Trophoblast cell (in vitro differentiated cells and primary cell): ENCODE results near the gene LAMB1.

Source experiments
- DNase-seq, 2 donors: peaks; one replicate each; pipeline ENCODE4 v3.0.0-alpha.2; 2016
- H2AFZ ChIP-seq: 2 replicates; pipeline ENCODE4 v1.6.1; 2013; ENCODE audit warnings: low read length, moderate library complexity, mild to moderate bottlenecking; ENCODE audit not compliant: insufficient read depth, poor library complexity
- H2AK5ac ChIP-seq: 2 replicates; pipeline ENCODE4 v1.6.1; 2013; ENCODE audit warnings: mild to moderate bottlenecking, low read length
- H2BK120ac ChIP-seq: 2 replicates; pipeline ENCODE4 v1.6.1; 2013; ENCODE audit warnings: low read length, mild to moderate bottlenecking, moderate library complexity; ENCODE audit not compliant: insufficient read depth, poor library complexity
- H2BK12ac ChIP-seq: 2 replicates; pipeline ENCODE4 v1.6.1; 2013; ENCODE audit warnings: mild to moderate bottlenecking, low read length, moderate library complexity
- H2BK5ac ChIP-seq: 2 replicates; pipeline ENCODE4 v1.6.1; 2013; ENCODE audit warnings: low read length, low read depth, moderate library complexity, mild to moderate bottlenecking; ENCODE audit not compliant: poor library complexity
- H3K14ac ChIP-seq: 2 replicates; pipeline ENCODE4 v1.6.1; 2013; ENCODE audit warnings: mild to moderate bottlenecking, low read length
- H3K18ac ChIP-seq: 2 replicates; pipeline ENCODE4 v1.6.1; 2013; ENCODE audit warnings: mild to moderate bottlenecking, low read length
- H3K23ac ChIP-seq: 2 replicates; pipeline ENCODE4 v1.6.1; 2013; ENCODE audit warnings: low read length
- H3K27ac ChIP-seq: 2 replicates; pipeline ENCODE4 v1.5.1; 2013; ENCODE audit warnings: low read depth, mild to moderate bottlenecking, inconsistent platforms, low read length, moderate library complexity
- H3K27me3 ChIP-seq: 2 replicates; pipeline ENCODE4 v1.6.1; 2013; ENCODE audit warnings: inconsistent platforms, mild to moderate bottlenecking, low read length, moderate library complexity; ENCODE audit not compliant: insufficient read depth
- H3K36me3 ChIP-seq, 2 experiments: 1 replicate in 1 of 2; 2 replicates in 1 of 2; pipeline ENCODE4 v1.6.1; 2013; ENCODE audit warnings: low read length in 2 of 2, mild to moderate bottlenecking in 2 of 2, moderate library complexity in 1 of 2; ENCODE audit not compliant: insufficient read depth in 2 of 2, control insufficient read depth in 1 of 2
- H3K4ac ChIP-seq: 2 replicates; pipeline ENCODE4 v1.6.1; 2013; ENCODE audit warnings: low read depth, mild to moderate bottlenecking, low read length, moderate library complexity
- H3K4me1 ChIP-seq, 2 experiments: 1 replicate in 1 of 2; 2 replicates in 1 of 2; pipeline ENCODE4 v1.6.1; 2013; ENCODE audit warnings: low read length in 2 of 2, mild to moderate bottlenecking in 2 of 2, moderate library complexity in 1 of 2; ENCODE audit not compliant: insufficient read depth in 2 of 2, control insufficient read depth in 1 of 2
- H3K4me2 ChIP-seq: 2 replicates; pipeline ENCODE4 v1.6.1; 2013; ENCODE audit warnings: inconsistent platforms, mild to moderate bottlenecking, low read length, moderate library complexity
- H3K4me3 ChIP-seq: 2 replicates; pipeline ENCODE4 v1.5.1; 2013; ENCODE audit warnings: mild to moderate bottlenecking, low read depth, low read length, inconsistent platforms
- H3K79me1 ChIP-seq: one replicate; pipeline ENCODE4 v1.6.1; 2013; ENCODE audit warnings: low read length
- H3K79me2 ChIP-seq: 2 replicates; pipeline ENCODE4 v1.6.1; 2013; ENCODE audit warnings: low read length, mild to moderate bottlenecking; ENCODE audit not compliant: control insufficient read depth, insufficient read depth, poor library complexity
- H3K9ac ChIP-seq: 2 replicates; pipeline ENCODE4 v1.6.1; 2013; ENCODE audit warnings: mild to moderate bottlenecking, low read length
- H3K9me3 ChIP-seq: 2 replicates; pipeline ENCODE4 v1.6.1; 2013; ENCODE audit warnings: low read depth, mild to moderate bottlenecking, control low read depth, inconsistent platforms, low read length; ENCODE audit not compliant: insufficient read depth
- H4K12ac ChIP-seq: 2 replicates; pipeline ENCODE4 v1.6.1; 2013; ENCODE audit warnings: low read depth, mild to moderate bottlenecking, low read length, moderate library complexity
- H4K8ac ChIP-seq: 2 replicates; pipeline ENCODE4 v1.6.1; 2013; ENCODE audit warnings: low read depth, mild to moderate bottlenecking, low read length, moderate library complexity
- H4K91ac ChIP-seq: one replicate; pipeline ENCODE4 v1.6.1; 2013; ENCODE audit warnings: low read depth, mild to moderate bottlenecking, low read length, moderate library complexity
- WGBS: extraction: QIAGEN DNeasy Blood & Tissue Kit; methylation state at CpG from one replicate; pipeline ENCODE4 v1.1.7; 2013; ENCODE audit warnings: missing lambda C conversion rate; ENCODE audit not compliant: insufficient read length, insufficient coverage; ENCODE audit errors: extremely low coverage; 5-methylcytosine and 5-hydroxymethylcytosine counted together

LAMB1 gene

DNA sequence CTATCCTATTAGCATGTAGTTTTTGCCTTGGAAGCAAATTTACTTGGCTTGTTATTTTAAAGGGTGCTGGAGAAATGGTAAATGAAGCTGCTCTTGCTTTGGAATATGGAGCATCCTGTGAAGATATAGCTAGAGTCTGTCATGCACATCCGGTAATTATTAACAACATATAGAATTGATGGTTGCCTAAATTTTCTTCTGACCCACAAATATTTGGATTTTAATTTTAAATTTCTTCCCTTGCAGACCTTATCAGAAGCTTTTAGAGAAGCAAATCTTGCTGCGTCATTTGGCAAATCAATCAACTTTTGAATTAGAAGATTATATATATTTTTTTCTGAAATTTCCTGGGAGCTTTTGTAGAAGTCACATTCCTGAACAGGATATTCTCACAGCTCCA, 84.0 kb downstream of the LAMB1 start:
- Histone ChIP-seq H3K79me2 (no peaks in the 10 kb centered on the region), H3K79me1 (no peaks in the 10 kb centered on the region), H3K14ac (no peak overlapping the region), H3K27me3 (no peaks in the 10 kb centered on the region), H4K8ac (no peak overlapping the region), H2BK12ac (no peak overlapping the region), H3K4me2 (no peak overlapping the region), H3K4me1 (no peaks in the 10 kb centered on the region), H3K9me3 (no peaks in the 10 kb centered on the region), H3K27ac (no peak overlapping the region), H3K4ac (no peak overlapping the region), H4K91ac (no peak overlapping the region), H2AK5ac (no peak overlapping the region), H2BK5ac (no peak overlapping the region), H3K4me3 (no peak overlapping the region), H2AFZ (no peak overlapping the region), H3K23ac (no peak overlapping the region), H2BK120ac (no peak overlapping the region), H3K9ac (no peak overlapping the region), H3K36me3 (peaks cover 8 to 21% of the 10 kb centered on the region in 2 experiments), H3K18ac (no peak overlapping the region), H4K12ac (no peak overlapping the region)
- DNase-seq, result no peak
- WGBS, result no CpG with 5 or more reads among the region's 2 CpGs

GRCh38 chr7:107917763-107918651, 85.0 kb downstream of the LAMB1 start:
- no peak for DNase-seq
- H2BK5ac ChIP-seq, result no peak overlapping the region
- H2BK120ac ChIP-seq, result no peak overlapping the region
- H3K9me3 ChIP-seq, result no peaks in the 10 kb centered on the region
- H3K79me1 ChIP-seq, result no peaks in the 10 kb centered on the region
- no peak overlapping the region for H3K18ac ChIP-seq
- H4K8ac ChIP-seq, result no peak overlapping the region
- no peak overlapping the region for H3K4me2 ChIP-seq
- H4K91ac ChIP-seq, result no peak overlapping the region
- H3K4me3 ChIP-seq, result no peak overlapping the region
- no peak overlapping the region for H4K12ac ChIP-seq
- no peak overlapping the region for H3K27ac ChIP-seq
- no peak overlapping the region for H2AK5ac ChIP-seq
- WGBS, result no CpG with 5 or more reads among the region's 3 CpGs
- peaks cover 8 to 16% of the 10 kb centered on the region in 2 experiments for H3K36me3 ChIP-seq
- H2AFZ ChIP-seq, result no peak overlapping the region
- no peaks in the 10 kb centered on the region for H3K79me2 ChIP-seq
- no peak overlapping the region for H3K9ac ChIP-seq
- H2BK12ac ChIP-seq, result no peak overlapping the region
- no peak overlapping the region for H3K23ac ChIP-seq
- H3K14ac ChIP-seq, result no peak overlapping the region
- H3K4ac ChIP-seq, result no peak overlapping the region
- H3K4me1 ChIP-seq, result no peaks in the 10 kb centered on the region
- H3K27me3 ChIP-seq, result no peaks in the 10 kb centered on the region

DNA sequence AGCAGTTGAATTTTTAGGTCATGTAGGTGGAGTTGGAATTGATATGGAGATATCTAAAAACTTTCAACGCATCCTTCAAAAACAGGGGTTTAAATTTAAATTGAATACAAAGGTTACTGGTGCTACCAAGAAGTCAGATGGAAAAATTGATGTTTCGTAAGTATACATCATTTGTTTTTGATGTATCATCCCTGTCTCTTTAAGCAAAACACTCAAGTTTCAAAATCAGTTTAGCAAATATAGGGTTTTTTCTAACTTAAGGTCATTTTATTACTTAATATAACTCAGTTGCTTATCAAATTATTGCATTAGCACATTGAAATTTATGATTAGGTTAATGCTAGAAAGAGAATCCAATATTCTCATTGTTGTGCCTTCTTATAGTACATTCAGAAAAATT, 87.4 kb downstream of the LAMB1 start:
- no CpG with 5 or more reads among the region's 2 CpGs for WGBS
- no peak overlapping the region for H2BK12ac ChIP-seq
- H3K79me1 ChIP-seq, result no peaks in the 10 kb centered on the region
- no peak overlapping the region for H2BK120ac ChIP-seq
- no peak overlapping the region for H4K8ac ChIP-seq
- DNase-seq, result no peak
- no peak overlapping the region for H4K12ac ChIP-seq
- no peak overlapping the region for H4K91ac ChIP-seq
- no peak overlapping the region for H3K18ac ChIP-seq
- no peaks in the 10 kb centered on the region for H3K27me3 ChIP-seq
- no peak overlapping the region for H2AFZ ChIP-seq
- H3K14ac ChIP-seq, result no peak overlapping the region
- H3K36me3 ChIP-seq, result peaks cover 3 to 8% of the 10 kb centered on the region in 2 experiments
- no peaks in the 10 kb centered on the region for H3K4me1 ChIP-seq
- H3K27ac ChIP-seq, result no peak overlapping the region
- H2BK5ac ChIP-seq, result no peak overlapping the region
- no peak overlapping the region for H3K9ac ChIP-seq
- H3K4me3 ChIP-seq, result no peak overlapping the region
- H3K4ac ChIP-seq, result no peak overlapping the region
- no peak overlapping the region for H3K4me2 ChIP-seq
- no peaks in the 10 kb centered on the region for H3K9me3 ChIP-seq
- no peaks in the 10 kb centered on the region for H3K79me2 ChIP-seq
- no peak overlapping the region for H2AK5ac ChIP-seq
- no peak overlapping the region for H3K23ac ChIP-seq

GRCh38 chr7:107914831-107915230, 88.1 kb downstream of the LAMB1 start:
- DNase-seq, result no peak
- Histone ChIP-seq H3K9me3 (no peaks in the 10 kb centered on the region), H3K4ac (no peak overlapping the region), H3K79me1 (no peaks in the 10 kb centered on the region), H3K27me3 (no peaks in the 10 kb centered on the region), H3K27ac (no peak overlapping the region), H2AFZ (no peak overlapping the region), H3K23ac (no peak overlapping the region), H3K4me2 (no peak overlapping the region), H3K14ac (no peak overlapping the region), H4K8ac (no peak overlapping the region), H3K36me3 (peaks cover 5 to 9% of the 10 kb centered on the region in 2 experiments), H2BK120ac (no peak overlapping the region), H3K9ac (no peak overlapping the region), H3K4me1 (no peaks in the 10 kb centered on the region), H3K79me2 (no peaks in the 10 kb centered on the region), H4K91ac (no peak overlapping the region), H2BK5ac (no peak overlapping the region), H3K18ac (no peak overlapping the region), H3K4me3 (no peak overlapping the region), H2BK12ac (no peak overlapping the region), H2AK5ac (no peak overlapping the region), H4K12ac (no peak overlapping the region)
- WGBS, result no CpG with 5 or more reads among the region's 1 CpG
